Measurements from ENCODE around the gene UBE2E3. TPM values are rescaled to one million over a fixed set of nuclear protein-coding genes. Genes with fewer than 3 reads are reported as not detected.
A peak's percentile ranks its signal among the peaks of the same experiment; 100 is the strongest.

Gene UBE2E3
- total and polyA plus RNA-seq, 2 of the 13 experiments (the other 11 are each of a cell fraction or from before 2014, with no cell fraction given), result 45.7 to 92.6 TPM

DNA sequence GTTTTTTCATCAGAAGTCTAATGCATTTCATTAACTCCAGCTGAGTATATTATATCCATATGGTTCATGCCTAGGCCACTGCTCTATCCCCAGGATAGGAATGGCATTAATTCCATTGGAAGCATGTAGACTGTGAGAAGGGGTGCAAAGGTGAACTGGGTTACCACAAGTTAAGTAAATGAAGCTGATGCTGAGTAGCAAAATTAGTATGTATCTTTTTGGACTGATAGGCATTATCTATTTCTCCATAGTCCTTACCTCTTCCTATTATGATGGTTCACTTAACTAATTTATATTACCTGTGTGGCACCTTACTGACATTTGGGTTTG is 24.9 kb downstream of the UBE2E3 start:
- no peak overlapping the region for H3K27ac ChIP-seq (ENCODE audit: extremely low read length, insufficient read depth, low read length)
- H3K4me2 ChIP-seq (ENCODE audit: low read depth, low read length), result no peak overlapping the region
- intact Hi-C loops (cut with micrococcal nuclease; ENCODE audit: unreplicated experiment), result loop anchor here (2.0 kb wide), 1 partner anchor 16 kb away; no protein-coding TSS in a partner anchor
- H3K27me3 ChIP-seq (ENCODE audit: control insufficient read depth in 1 of 2, insufficient read depth in 2 of 2, low read length in 2 of 2), result no peaks in the 10 kb centered on the region
- peaks cover 28% of the 10 kb centered on the region for H3K79me2 ChIP-seq (ENCODE audit: insufficient read depth, low read length)
- H3K4me3 ChIP-seq (replicated peaks in 1 of 3; ENCODE audit: insufficient read depth in 1 of 3, low read depth in 2 of 3, low read length in 3 of 3), result no peak overlapping the region
- in situ Hi-C loops (cut with HindIII; ENCODE audit: extremely low pct_ligation_motif_present, low pct_unique_long_range_greater_than_20kb), result no loop called here
- no TSS peak for BruUV-seq (replicated peaks)
- no peaks in the 10 kb centered on the region for H3K9me3 ChIP-seq (ENCODE audit: low read length)
- FAIRE-seq (no peak), ATAC-seq (peak; percentile 81), DNase-seq (ENCODE audit: low spot score) (peak; percentile 38)
- H4K20me1 ChIP-seq (ENCODE audit: insufficient read depth, low read length), result no peaks in the 10 kb centered on the region
- H3K4me1 ChIP-seq (ENCODE audit: insufficient read depth, low read length), result peaks cover 26% of the 10 kb centered on the region
- CTCF ChIA-PET (ENCODE audit: low intra/inter-chr PET ratio, low total read pairs), result no interaction called here
- POLR2A ChIA-PET, result no interaction called here
- H3K36me3 ChIP-seq (replicated peaks in 1 of 2; ENCODE audit: control insufficient read depth in 1 of 2, insufficient read depth in 2 of 2, low read length in 2 of 2), result no peaks in the 10 kb centered on the region
- no peak overlapping the region for H3K9ac ChIP-seq (ENCODE audit: insufficient read depth, low read depth, low read length)
- TF ChIP-seq ZNF644 (CRISPR knock-in tag; IDR thresholded peaks at IDR 0.05; ENCODE audit: low read depth) (peak; percentile 42; the same call in 1 of the 2 replicates), NFKBIZ (CRISPR knock-in tag; IDR thresholded peaks at IDR 0.05) (no peak), HNF4A (CRISPR knock-in tag; IDR thresholded peaks at IDR 0.05) (0 out of 2 replicates have a peak, but pooled peaks have one; percentile 10), EHMT2 (IDR thresholded peaks at IDR 0.05; ENCODE audit: borderline replicate concordance, low read depth, low read length) (0 out of 2 replicates have a peak, but pooled peaks have one; percentile 16)
- TF ChIP-seq, protein P1, sequence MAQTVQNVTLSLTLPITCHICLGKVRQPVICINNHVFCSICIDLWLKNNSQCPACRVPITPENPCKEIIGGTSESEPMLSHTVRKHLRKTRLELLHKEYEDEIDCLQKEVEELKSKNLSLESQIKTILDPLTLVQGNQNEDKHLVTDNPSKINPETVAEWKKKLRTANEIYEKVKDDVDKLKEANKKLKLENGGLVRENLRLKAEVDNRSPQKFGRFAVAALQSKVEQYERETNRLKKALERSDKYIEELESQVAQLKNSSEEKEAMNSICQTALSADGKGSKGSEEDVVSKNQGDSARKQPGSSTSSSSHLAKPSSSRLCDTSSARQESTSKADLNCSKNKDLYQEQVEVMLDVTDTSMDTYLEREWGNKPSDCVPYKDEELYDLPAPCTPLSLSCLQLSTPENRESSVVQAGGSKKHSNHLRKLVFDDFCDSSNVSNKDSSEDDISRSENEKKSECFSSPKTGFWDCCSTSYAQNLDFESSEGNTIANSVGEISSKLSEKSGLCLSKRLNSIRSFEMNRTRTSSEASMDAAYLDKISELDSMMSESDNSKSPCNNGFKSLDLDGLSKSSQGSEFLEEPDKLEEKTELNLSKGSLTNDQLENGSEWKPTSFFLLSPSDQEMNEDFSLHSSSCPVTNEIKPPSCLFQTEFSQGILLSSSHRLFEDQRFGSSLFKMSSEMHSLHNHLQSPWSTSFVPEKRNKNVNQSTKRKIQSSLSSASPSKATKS (CRISPR knock-in tag; IDR thresholded peaks at IDR 0.05), result no peak
- H2AFZ ChIP-seq (ENCODE audit: low read length), result no peak overlapping the region

DNA sequence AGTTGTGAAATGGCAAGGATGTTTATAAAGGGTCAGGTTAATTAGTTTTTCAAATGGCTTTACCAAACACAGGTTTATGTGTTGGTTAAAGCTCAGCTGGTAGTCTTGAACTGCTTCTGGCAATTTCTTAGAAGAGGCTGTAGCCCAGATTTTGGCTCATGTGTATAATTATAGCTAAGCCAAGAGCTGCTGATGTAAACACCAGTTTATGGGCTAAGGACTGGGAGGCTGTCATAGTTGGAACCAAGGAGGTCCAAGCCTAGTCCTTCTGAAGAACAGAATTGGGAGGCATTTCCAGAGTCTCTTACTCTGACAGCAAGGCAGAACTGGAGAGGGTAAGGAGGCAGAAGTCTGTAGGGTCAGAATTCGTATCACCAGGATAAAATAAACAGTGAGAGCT is 25.4 kb downstream of the UBE2E3 start:
- H3K36me3 ChIP-seq (replicated peaks in 1 of 2; ENCODE audit: control insufficient read depth in 1 of 2, insufficient read depth in 2 of 2, low read length in 2 of 2), result no peaks in the 10 kb centered on the region
- POLR2A ChIA-PET, result no interaction called here
- no peak for FAIRE-seq
- no peak for ATAC-seq
- intact Hi-C loops (cut with micrococcal nuclease; ENCODE audit: unreplicated experiment), result loop anchor here (2.0 kb wide), 1 partner anchor 17 kb away; no protein-coding TSS in a partner anchor
- no peak for TF ChIP-seq ZBTB3 (CRISPR knock-in tag; IDR thresholded peaks at IDR 0.05; ENCODE audit: borderline replicate concordance, low read depth)
- no peak for TF ChIP-seq TCF7L2 (IDR thresholded peaks at IDR 0.05; ENCODE audit: low read depth, low read length)
- TF ChIP-seq SPEN (CRISPR knock-in tag; IDR thresholded peaks at IDR 0.05; ENCODE audit: low read depth), result no peak
- TF ChIP-seq, protein P2, sequence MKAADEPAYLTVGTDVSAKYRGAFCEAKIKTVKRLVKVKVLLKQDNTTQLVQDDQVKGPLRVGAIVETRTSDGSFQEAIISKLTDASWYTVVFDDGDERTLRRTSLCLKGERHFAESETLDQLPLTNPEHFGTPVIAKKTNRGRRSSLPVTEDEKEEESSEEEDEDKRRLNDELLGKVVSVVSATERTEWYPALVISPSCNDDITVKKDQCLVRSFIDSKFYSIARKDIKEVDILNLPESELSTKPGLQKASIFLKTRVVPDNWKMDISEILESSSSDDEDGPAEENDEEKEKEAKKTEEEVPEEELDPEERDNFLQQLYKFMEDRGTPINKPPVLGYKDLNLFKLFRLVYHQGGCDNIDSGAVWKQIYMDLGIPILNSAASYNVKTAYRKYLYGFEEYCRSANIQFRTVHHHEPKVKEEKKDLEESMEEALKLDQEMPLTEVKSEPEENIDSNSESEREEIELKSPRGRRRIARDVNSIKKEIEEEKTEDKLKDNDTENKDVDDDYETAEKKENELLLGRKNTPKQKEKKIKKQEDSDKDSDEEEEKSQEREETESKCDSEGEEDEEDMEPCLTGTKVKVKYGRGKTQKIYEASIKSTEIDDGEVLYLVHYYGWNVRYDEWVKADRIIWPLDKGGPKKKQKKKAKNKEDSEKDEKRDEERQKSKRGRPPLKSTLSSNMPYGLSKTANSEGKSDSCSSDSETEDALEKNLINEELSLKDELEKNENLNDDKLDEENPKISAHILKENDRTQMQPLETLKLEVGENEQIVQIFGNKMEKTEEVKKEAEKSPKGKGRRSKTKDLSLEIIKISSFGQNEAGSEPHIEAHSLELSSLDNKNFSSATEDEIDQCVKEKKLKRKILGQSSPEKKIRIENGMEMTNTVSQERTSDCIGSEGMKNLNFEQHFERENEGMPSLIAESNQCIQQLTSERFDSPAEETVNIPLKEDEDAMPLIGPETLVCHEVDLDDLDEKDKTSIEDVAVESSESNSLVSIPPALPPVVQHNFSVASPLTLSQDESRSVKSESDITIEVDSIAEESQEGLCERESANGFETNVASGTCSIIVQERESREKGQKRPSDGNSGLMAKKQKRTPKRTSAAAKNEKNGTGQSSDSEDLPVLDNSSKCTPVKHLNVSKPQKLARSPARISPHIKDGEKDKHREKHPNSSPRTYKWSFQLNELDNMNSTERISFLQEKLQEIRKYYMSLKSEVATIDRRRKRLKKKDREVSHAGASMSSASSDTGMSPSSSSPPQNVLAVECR (CRISPR knock-in tag; IDR thresholded peaks at IDR 0.05; ENCODE audit: borderline replicate concordance), result no peak
- H3K9ac ChIP-seq (ENCODE audit: insufficient read depth, low read depth, low read length), result no peak overlapping the region
- H3K9me3 ChIP-seq (ENCODE audit: low read length), result no peaks in the 10 kb centered on the region
- H3K27ac ChIP-seq (ENCODE audit: extremely low read length, insufficient read depth, low read length), result no peak overlapping the region
- no peaks in the 10 kb centered on the region for H4K20me1 ChIP-seq (ENCODE audit: insufficient read depth, low read length)
- peaks cover 26% of the 10 kb centered on the region for H3K4me1 ChIP-seq (ENCODE audit: insufficient read depth, low read length)
- 91% methylated on average over 1 of the region's 1 CpG for WGBS (ENCODE audit: low lambda C conversion rate)
- H2AFZ ChIP-seq (ENCODE audit: low read length), result no peak overlapping the region
- CTCF ChIA-PET (ENCODE audit: low intra/inter-chr PET ratio, low total read pairs), result no interaction called here
- H3K4me2 ChIP-seq (ENCODE audit: low read depth, low read length), result no peak overlapping the region
- BruUV-seq (replicated peaks), result no TSS peak
- H3K79me2 ChIP-seq (ENCODE audit: insufficient read depth, low read length), result peaks cover 33% of the 10 kb centered on the region
- no peaks in the 10 kb centered on the region for H3K27me3 ChIP-seq (ENCODE audit: control insufficient read depth in 1 of 2, insufficient read depth in 2 of 2, low read length in 2 of 2)
- in situ Hi-C loops (cut with HindIII; ENCODE audit: extremely low pct_ligation_motif_present, low pct_unique_long_range_greater_than_20kb), result no loop called here
- no peak overlapping the region for H3K4me3 ChIP-seq (replicated peaks in 1 of 3; ENCODE audit: insufficient read depth in 1 of 3, low read depth in 2 of 3, low read length in 3 of 3)
- no peak for DNase-seq (ENCODE audit: low spot score)
